Karpas-422 (cell line): ENCODE measurements around the gene HEPHL1. TPM values are rescaled to one million over a fixed set of nuclear protein-coding genes. Genes with fewer than 3 reads are reported as not detected.

ENCODE experiments used
- DNase-seq: peaks from one replicate; pipeline ENCODE4 v3.0.0-alpha.2; 2015
- H2AFZ ChIP-seq: fragments of 200-600 bp; sonication (generic); 2 replicates; pipeline ENCODE4 v1.6.1; 2014; ENCODE audit warnings: antibody characterized with exemption, low read length, mixed read lengths
- H3K27ac ChIP-seq: fragments of 200-600 bp; sonication (generic); 2 replicates; pipeline ENCODE4 v1.5.1; 2014; ENCODE audit warnings: mild to moderate bottlenecking, low read length, moderate library complexity
- H3K27me3 ChIP-seq: fragments of 200-600 bp; sonication (generic); 2 replicates; pipeline ENCODE4 v1.6.1; 2014; ENCODE audit warnings: low read length, mixed read lengths
- H3K36me3 ChIP-seq: fragments of 200-600 bp; sonication (generic); 2 replicates; pipeline ENCODE4 v1.6.1; 2014; ENCODE audit warnings: low read length, mixed read lengths; ENCODE audit not compliant: insufficient read depth
- H3K4me1 ChIP-seq: fragments of 200-600 bp; sonication (generic); 2 replicates; pipeline ENCODE4 v1.6.1; 2014; ENCODE audit warnings: mild to moderate bottlenecking, low read length, mixed read lengths
- H3K4me2 ChIP-seq: fragments of 200-600 bp; sonication (generic); 2 replicates; pipeline ENCODE4 v1.6.1; 2014; ENCODE audit warnings: low read length, low read depth, mild to moderate bottlenecking; ENCODE audit not compliant: poor library complexity, severe bottlenecking
- H3K4me3 ChIP-seq: fragments of 200-600 bp; sonication (generic); 2 replicates; pipeline ENCODE4 v1.5.1; 2014; ENCODE audit warnings: mild to moderate bottlenecking, antibody characterized with exemption, low read length, mixed read lengths
- H3K79me2 ChIP-seq: fragments of 200-600 bp; sonication (generic); 2 replicates; pipeline ENCODE4 v1.6.1; 2014; ENCODE audit warnings: mild to moderate bottlenecking, low read length, mixed read lengths
- H3K9ac ChIP-seq: fragments of 200-600 bp; sonication (generic); 2 replicates; pipeline ENCODE4 v1.6.0; 2014; ENCODE audit warnings: low read length
- H3K9me2 ChIP-seq: fragments of 200-600 bp; sonication (generic), shearing (Covaris generic); replicated peaks from 2 replicates; pipeline ENCODE4 v1.6.0; 2014; ENCODE audit warnings: mild to moderate bottlenecking, low read length, moderate library complexity; ENCODE audit not compliant: insufficient read depth
- H3K9me3 ChIP-seq: fragments of 300-700, 200-600 bp; sonication (generic); 2 replicates; pipeline ENCODE4 v1.6.1; 2014; ENCODE audit warnings: low read length, mixed read lengths
- H4K20me1 ChIP-seq: fragments of 200-600 bp; sonication (generic); 2 replicates; pipeline ENCODE4 v1.6.1; 2014; ENCODE audit warnings: mild to moderate bottlenecking, antibody characterized with exemption, low read length, low read depth; ENCODE audit not compliant: insufficient read depth
- total RNA-seq: library from RNA; depleted of rRNA; stranded (reverse); fragments of >200 nt; shearing (Covaris generic); gene quantifications from 2 replicates; pipeline ENCODE4 v1.2.3, GENCODE V29; 2014; ENCODE audit warnings: low replicate concordance

Gene HEPHL1
- total RNA-seq, 1 experiment from 2014 or later: not detected

GRCh38 chr11:94025690-94026394 is 4.7 kb downstream of the HEPHL1 start:
- DNase-seq: peak; percentile 36
- no peak overlapping the region for H3K4me3 ChIP-seq
- H4K20me1 ChIP-seq: no peaks in the 10 kb centered on the region
- H2AFZ ChIP-seq: no peak overlapping the region
- no peaks in the 10 kb centered on the region for H3K9me2 ChIP-seq
- H3K36me3 ChIP-seq: no peaks in the 10 kb centered on the region
- H3K9me3 ChIP-seq: no peaks in the 10 kb centered on the region
- H3K79me2 ChIP-seq: no peaks in the 10 kb centered on the region
- no peaks in the 10 kb centered on the region for H3K27me3 ChIP-seq
- no peaks in the 10 kb centered on the region for H3K4me1 ChIP-seq
- no peak overlapping the region for H3K27ac ChIP-seq
- no peak overlapping the region for H3K9ac ChIP-seq
- no peak overlapping the region for H3K4me2 ChIP-seq

DNA sequence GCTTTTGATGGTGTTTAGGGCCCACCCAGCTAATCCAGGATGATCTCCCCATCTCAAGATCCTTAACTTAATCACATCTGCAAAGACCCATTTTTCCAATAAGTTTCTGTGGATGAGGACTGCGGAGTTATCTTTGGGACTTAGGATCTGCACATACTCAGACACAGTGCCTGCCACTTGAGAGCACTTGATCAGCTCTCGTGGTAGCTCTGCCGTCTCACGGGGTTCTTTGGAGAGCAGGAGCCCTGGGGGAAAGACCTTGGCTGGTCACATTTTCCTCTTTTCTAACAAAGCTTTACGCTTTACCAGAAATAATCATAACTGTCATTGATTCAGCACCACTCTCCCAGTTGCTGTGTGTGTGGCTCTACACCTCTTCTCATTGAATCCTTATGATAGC is 6.1 kb downstream of the HEPHL1 start:
- Histone ChIP-seq H3K4me2 (no peak overlapping the region), H3K27me3 (no peaks in the 10 kb centered on the region)

DNA sequence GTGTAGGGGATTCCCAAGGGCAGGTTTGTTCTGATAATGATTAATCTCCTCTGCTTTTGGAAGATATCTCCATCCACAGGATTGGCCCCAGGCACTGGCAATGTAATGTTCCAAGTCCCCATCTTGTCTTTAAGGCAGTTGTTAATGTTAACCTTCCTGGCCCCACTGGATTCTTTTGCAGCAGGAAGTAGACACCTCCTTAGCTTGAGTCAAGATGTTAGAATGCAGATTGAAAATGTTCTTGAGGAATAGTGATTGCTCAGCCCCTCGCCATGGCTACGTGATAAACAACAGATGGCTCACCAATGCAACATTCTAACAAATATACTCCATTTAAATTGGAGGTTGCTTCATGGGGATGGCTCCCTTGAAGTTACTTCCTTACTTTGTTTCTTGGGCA is 7.3 kb downstream of the HEPHL1 start:
- peak; percentile 33 for DNase-seq

More for the DNA sequence above, 6.1 kb downstream of the HEPHL1 start:
- Histone ChIP-seq H3K9me3 (no peaks in the 10 kb centered on the region), H3K4me3 (no peak overlapping the region), H3K4me1 (no peaks in the 10 kb centered on the region), H3K9me2 (no peaks in the 10 kb centered on the region), H3K9ac (no peak overlapping the region), H2AFZ (no peak overlapping the region), H3K27ac (no peak overlapping the region), H3K36me3 (no peaks in the 10 kb centered on the region), H4K20me1 (no peaks in the 10 kb centered on the region), H3K79me2 (no peaks in the 10 kb centered on the region)
- DNase-seq: no peak

DNA sequence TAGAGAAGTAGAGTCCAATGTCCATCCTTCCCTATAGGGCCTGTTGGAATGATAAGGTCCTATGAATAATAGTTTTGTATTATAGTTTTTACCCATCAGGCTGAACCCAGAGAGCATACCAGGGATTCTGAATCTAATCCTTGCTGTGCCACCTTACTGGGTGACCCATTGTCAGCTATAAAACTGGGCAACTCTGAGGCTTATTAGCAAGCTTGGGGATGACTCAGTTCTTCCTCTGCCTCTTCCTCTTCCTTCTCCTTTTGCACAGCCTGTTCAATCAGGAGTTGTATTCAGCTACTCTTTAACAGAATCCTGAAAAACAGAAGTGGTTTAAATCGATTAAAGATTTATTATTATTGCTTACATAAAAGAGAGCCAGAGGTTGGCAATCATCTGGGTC is 8.9 kb downstream of the HEPHL1 start:
- no peaks in the 10 kb centered on the region for H3K9me2 ChIP-seq
- DNase-seq: no peak
- H2AFZ ChIP-seq: no peak overlapping the region
- no peak overlapping the region for H3K27ac ChIP-seq
- H3K9ac ChIP-seq: no peak overlapping the region
- H4K20me1 ChIP-seq: no peaks in the 10 kb centered on the region
- H3K36me3 ChIP-seq: no peaks in the 10 kb centered on the region
- H3K4me2 ChIP-seq: no peak overlapping the region
- H3K9me3 ChIP-seq: no peaks in the 10 kb centered on the region
- H3K27me3 ChIP-seq: no peaks in the 10 kb centered on the region
- no peak overlapping the region for H3K4me3 ChIP-seq
- H3K79me2 ChIP-seq: no peaks in the 10 kb centered on the region
- H3K4me1 ChIP-seq: no peaks in the 10 kb centered on the region

More for the DNA sequence above, 7.3 kb downstream of the HEPHL1 start:
- no peak overlapping the region for H3K4me2 ChIP-seq
- no peaks in the 10 kb centered on the region for H3K27me3 ChIP-seq
- no peaks in the 10 kb centered on the region for H4K20me1 ChIP-seq
- H3K9me2 ChIP-seq: no peaks in the 10 kb centered on the region
- no peak overlapping the region for H2AFZ ChIP-seq
- H3K4me3 ChIP-seq: no peak overlapping the region
- no peak overlapping the region for H3K27ac ChIP-seq
- H3K9ac ChIP-seq: no peak overlapping the region
- H3K79me2 ChIP-seq: no peaks in the 10 kb centered on the region
- H3K36me3 ChIP-seq: no peaks in the 10 kb centered on the region
- no peaks in the 10 kb centered on the region for H3K9me3 ChIP-seq
- H3K4me1 ChIP-seq: no peaks in the 10 kb centered on the region

- H3K4me1 ChIP-seq: no peaks in the 10 kb centered on the region
- H3K9me2 ChIP-seq: no peaks in the 10 kb centered on the region
- H3K4me3 ChIP-seq: no peak overlapping the region
- H2AFZ ChIP-seq: no peak overlapping the region
- no peaks in the 10 kb centered on the region for H3K27me3 ChIP-seq
- H3K9ac ChIP-seq: no peak overlapping the region
- H3K27ac ChIP-seq: no peak overlapping the region
- no peaks in the 10 kb centered on the region for H3K79me2 ChIP-seq
- no peak overlapping the region for H3K4me2 ChIP-seq
- DNase-seq: peak; percentile 35
- no peaks in the 10 kb centered on the region for H3K9me3 ChIP-seq
- no peaks in the 10 kb centered on the region for H3K36me3 ChIP-seq
- no peaks in the 10 kb centered on the region for H4K20me1 ChIP-seq
These were observed 10.5 kb downstream of the HEPHL1 start for GRCh38 chr11:94031625-94032024.

- Histone ChIP-seq H3K9ac (no peak overlapping the region), H3K79me2 (no peaks in the 10 kb centered on the region), H3K36me3 (no peaks in the 10 kb centered on the region), H2AFZ (no peak overlapping the region), H3K4me3 (no peak overlapping the region), H3K27ac (no peak overlapping the region), H3K9me3 (no peaks in the 10 kb centered on the region), H4K20me1 (no peaks in the 10 kb centered on the region), H3K9me2 (no peaks in the 10 kb centered on the region), H3K4me1 (no peaks in the 10 kb centered on the region), H3K27me3 (no peaks in the 10 kb centered on the region), H3K4me2 (no peak overlapping the region)
- no peak for DNase-seq
These were observed 10.9 kb downstream of the HEPHL1 start for GRCh38 chr11:94032066-94032465.

GRCh38 chr11:94032725-94033124 is 11.6 kb downstream of the HEPHL1 start:
- H3K9me2 ChIP-seq: no peaks in the 10 kb centered on the region
- no peaks in the 10 kb centered on the region for H3K9me3 ChIP-seq
- no peak for DNase-seq
- no peaks in the 10 kb centered on the region for H3K79me2 ChIP-seq
- H3K27me3 ChIP-seq: no peaks in the 10 kb centered on the region
- H3K4me1 ChIP-seq: no peaks in the 10 kb centered on the region
- H3K4me3 ChIP-seq: no peak overlapping the region
- H4K20me1 ChIP-seq: no peaks in the 10 kb centered on the region
- H3K36me3 ChIP-seq: no peaks in the 10 kb centered on the region
- no peak overlapping the region for H3K27ac ChIP-seq
- H2AFZ ChIP-seq: no peak overlapping the region
- no peak overlapping the region for H3K9ac ChIP-seq
- no peak overlapping the region for H3K4me2 ChIP-seq

DNA sequence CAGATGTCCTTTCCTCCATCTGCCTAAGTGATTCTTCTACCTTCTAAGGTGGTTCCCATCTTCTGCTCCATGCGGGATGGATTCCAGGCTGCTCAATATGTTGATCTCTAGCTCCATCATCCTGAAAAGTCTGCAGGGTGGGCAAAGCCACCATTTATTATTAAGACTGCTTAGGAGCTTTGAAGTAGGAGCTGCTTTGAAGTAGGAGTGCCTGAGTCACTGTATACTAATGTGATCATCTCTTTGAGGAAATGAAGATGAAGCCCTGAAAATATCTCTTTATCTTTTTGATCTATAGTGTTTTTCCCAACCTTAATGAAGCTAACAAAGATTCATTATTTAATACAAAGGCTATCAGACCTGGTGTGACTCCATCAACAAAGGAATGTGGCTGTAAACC is 13.1 kb downstream of the HEPHL1 start:
- Histone ChIP-seq H2AFZ (no peak overlapping the region), H3K9me3 (no peaks in the 10 kb centered on the region), H3K9ac (no peak overlapping the region), H3K9me2 (no peaks in the 10 kb centered on the region), H3K4me2 (no peak overlapping the region), H3K27ac (no peak overlapping the region), H3K27me3 (no peaks in the 10 kb centered on the region), H4K20me1 (no peaks in the 10 kb centered on the region), H3K79me2 (no peaks in the 10 kb centered on the region), H3K36me3 (no peaks in the 10 kb centered on the region), H3K4me3 (no peak overlapping the region), H3K4me1 (no peaks in the 10 kb centered on the region)
- DNase-seq: no peak
